HepG2 (cell line): ENCODE results near the gene PSMD1. TPM values are rescaled to one million over a fixed set of nuclear protein-coding genes. Genes with fewer than 3 reads are reported as not detected.
A peak's percentile ranks its signal among the peaks of the same experiment; 100 is the strongest.

Source experiments
- ATAC-seq: fragments of 200-7000 bp; cut with Tn5 transposase; 3 replicates; pipeline ENCODE4 v1.9.1; 2020; ENCODE audit warnings: mild to moderate bottlenecking, moderate library complexity
- BruUV-seq: library from RNA; stranded (reverse); fragments of 400-500 nt; replicated peaks from 2 replicates; lab custom pipeline; 2021; lab: Mats Ljungman, UMichigan
- CTCF ChIA-PET: fragments of 300-600 bp; formaldehyde crosslinking; extraction: SDS; loops from one replicate; lab custom pipeline; 2021; ENCODE audit warnings: low total read pairs, inconsistent platforms, low intra/inter-chr PET ratio; lab: Yijun Ruan, JAX
- POLR2A ChIA-PET: fragments of 350-600 bp; sonication (Branson Sonifier 250); formaldehyde crosslinking; loops from one replicate; lab custom pipeline; 2020; ENCODE audit warnings: antibody characterized with exemption, inconsistent platforms; lab: Yijun Ruan, JAX
- DNase-seq: peaks from one replicate; pipeline ENCODE4 v3.0.0-alpha.2; 2015; ENCODE audit warnings: low spot score
- FAIRE-seq: peaks from 3 replicates; lab custom pipeline; 2011; peaks lifted over from hg19 to GRCh38; lab: Jason Lieb, UNC
- H2AFZ ChIP-seq: one replicate; pipeline ENCODE4 v1.6.1; 2011; ENCODE audit warnings: low read length, inconsistent platforms
- H3K27ac ChIP-seq: fragments of 300-600 bp; 3 replicates; pipeline ENCODE4 v1.8.0; 2011; ENCODE audit warnings: mixed run types, mild to moderate bottlenecking, mixed read lengths, low read length, inconsistent platforms; ENCODE audit not compliant: insufficient read depth; ENCODE audit errors: extremely low read length
- H3K27me3 ChIP-seq, 2 experiments: fragments of 200-600 bp in 1 of 2; 2 replicates in 1 of 2; 3 replicates in 1 of 2; pipeline versions ENCODE4 v1.6.0 to v1.8.0; 2011; ENCODE audit warnings: low read length in 2 of 2, mild to moderate bottlenecking in 2 of 2, moderate library complexity in 2 of 2, inconsistent platforms in 1 of 2; ENCODE audit not compliant: insufficient read depth in 2 of 2, control insufficient read depth in 1 of 2
- H3K36me3 ChIP-seq, 2 experiments: fragments of 200-600 bp in 1 of 2; replicated peaks in 1 of 2; 2 replicates in 1 of 2; 3 replicates in 1 of 2; pipeline versions ENCODE4 v1.5.1 to v1.8.0; 2011; ENCODE audit warnings: low read length in 2 of 2, inconsistent platforms in 1 of 2; ENCODE audit not compliant: insufficient read depth in 2 of 2, control insufficient read depth in 1 of 2
- H3K4me1 ChIP-seq: 2 replicates; pipeline ENCODE4 v1.5.1; 2012; ENCODE audit warnings: low read length, inconsistent platforms; ENCODE audit not compliant: insufficient read depth
- H3K4me2 ChIP-seq: 2 replicates; pipeline ENCODE4 v1.6.0; 2011; ENCODE audit warnings: low read depth, low read length, inconsistent platforms
- H3K4me3 ChIP-seq, 3 experiments: fragments of 200-600 bp in 1 of 3; sonication (generic), shearing (Covaris generic) in 1 of 3; replicated peaks in 1 of 3; 2 replicates each; pipeline ENCODE4 v1.5.1; 2011 to 2016; ENCODE audit warnings: low read length in 3 of 3, inconsistent platforms in 2 of 3, low read depth in 2 of 3, mild to moderate bottlenecking in 2 of 3, control low read depth in 1 of 3, mixed read lengths in 1 of 3; ENCODE audit not compliant: insufficient read depth in 1 of 3
- H3K79me2 ChIP-seq: one replicate; pipeline ENCODE4 v1.6.1; 2011; ENCODE audit warnings: low read length, inconsistent platforms; ENCODE audit not compliant: insufficient read depth
- H3K9ac ChIP-seq: 2 replicates; pipeline ENCODE4 v1.6.0; 2011; ENCODE audit warnings: mild to moderate bottlenecking, low read depth, low read length, inconsistent platforms; ENCODE audit not compliant: insufficient read depth
- H3K9me3 ChIP-seq: 2 replicates; pipeline ENCODE4 v1.5.1; 2012; ENCODE audit warnings: mild to moderate bottlenecking, low read length
- H4K20me1 ChIP-seq: 2 replicates; pipeline ENCODE4 v1.6.0; 2011; ENCODE audit warnings: inconsistent platforms, mild to moderate bottlenecking, low read length, moderate library complexity; ENCODE audit not compliant: insufficient read depth
- AHR ChIP-seq: IDR thresholded peaks from 2 replicates; pipeline ENCODE4 v1.6.1; 2018; ENCODE audit warnings: missing genetic modification reagents, missing compliant biosample characterization
- ARNTL ChIP-seq: sonication (generic); formaldehyde crosslinking; IDR thresholded peaks from 2 replicates; pipeline ENCODE4 v1.4.0; 2020; ENCODE audit warnings: mild to moderate bottlenecking, missing genetic modification reagents
- FOXA3 ChIP-seq: IDR thresholded peaks from 2 replicates; pipeline ENCODE4 v1.6.1; 2016; ENCODE audit warnings: missing genetic modification reagents, missing compliant biosample characterization
- IRX3 ChIP-seq: sonication (generic); formaldehyde crosslinking; IDR thresholded peaks from 2 replicates; pipeline ENCODE4 v1.8.1; 2023; ENCODE audit warnings: mild to moderate bottlenecking, low read depth, missing genetic modification reagents, borderline replicate concordance
- KDM4B ChIP-seq: sonication (generic); formaldehyde crosslinking; IDR thresholded peaks from 2 replicates; pipeline ENCODE4 v1.4.0; 2020; ENCODE audit warnings: missing genetic modification reagents
- MEIS1 ChIP-seq: sonication (generic); formaldehyde crosslinking; IDR thresholded peaks from 2 replicates; pipeline ENCODE4 v1.9.0; 2021; ENCODE audit warnings: mild to moderate bottlenecking, missing genetic modification reagents, moderate library complexity, borderline replicate concordance
- NCOA5 ChIP-seq: sonication (generic); formaldehyde crosslinking; IDR thresholded peaks from 2 replicates; pipeline ENCODE4 v1.4.0; 2020; ENCODE audit warnings: missing genetic modification reagents
- POLR2A ChIP-seq, 2 experiments: IDR thresholded peaks; 2 replicates each; pipeline ENCODE4 v1.6.1; 2011; ENCODE audit warnings: low read depth in 2 of 2, low read length in 2 of 2, mild to moderate bottlenecking in 1 of 2, moderate library complexity in 1 of 2; ENCODE audit not compliant: insufficient read depth in 1 of 2
- SMYD3 ChIP-seq: sonication (generic); formaldehyde crosslinking; IDR thresholded peaks from 2 replicates; pipeline ENCODE4 v1.8.1; 2023; ENCODE audit warnings: mild to moderate bottlenecking, missing genetic modification reagents
- TCF7 ChIP-seq: sonication (generic); IDR thresholded peaks from 2 replicates; pipeline ENCODE4 v1.6.1; 2016; ENCODE audit warnings: antibody characterized with exemption, low read depth
- ZIK1 ChIP-seq: sonication (generic); formaldehyde crosslinking; IDR thresholded peaks from 2 replicates; pipeline ENCODE4 v1.5.0; 2020; ENCODE audit warnings: mild to moderate bottlenecking, low read depth, missing genetic modification reagents, borderline replicate concordance
- ZMYM2 ChIP-seq: sonication (generic); formaldehyde crosslinking; IDR thresholded peaks from 2 replicates; pipeline ENCODE4 v1.8.0; 2022; ENCODE audit warnings: mild to moderate bottlenecking, missing genetic modification reagents
- ZNF20 ChIP-seq: sonication (generic); formaldehyde crosslinking; IDR thresholded peaks from 2 replicates; pipeline ENCODE4 v1.4.0; 2020; ENCODE audit warnings: mild to moderate bottlenecking, moderate library complexity, missing genetic modification reagents
- ZNF260 ChIP-seq: sonication (generic); formaldehyde crosslinking; IDR thresholded peaks from 2 replicates; pipeline ENCODE4 v1.4.0; 2020; ENCODE audit warnings: missing genetic modification reagents, low read depth, mild to moderate bottlenecking, borderline replicate concordance
- ZNF564 ChIP-seq: sonication (generic); formaldehyde crosslinking; IDR thresholded peaks from 2 replicates; pipeline ENCODE4 v1.8.1; 2023; ENCODE audit warnings: mild to moderate bottlenecking, missing genetic modification reagents
- ZNF768 ChIP-seq: sonication (generic); formaldehyde crosslinking; IDR thresholded peaks from 2 replicates; pipeline ENCODE4 v1.4.0; 2020; ENCODE audit warnings: missing genetic modification reagents
- WGBS: methylation state at CpG from one replicate; pipeline ENCODE4 v1.1.6; 2017; ENCODE audit warnings: low lambda C conversion rate; 5-methylcytosine and 5-hydroxymethylcytosine counted together
- in situ Hi-C: cut with HindIII; loops from 2 replicates; pipeline ENCODE4 v1.10.0; 2017; ENCODE audit warnings: low pct_unique_long_range_greater_than_20kb; ENCODE audit not compliant: extremely low pct_ligation_motif_present
- intact Hi-C: fragments of 100-400 bp; cut with micrococcal nuclease; formaldehyde crosslinking; loops from one replicate; pipeline ENCODE4 v1.10.0; 2022; ENCODE audit not compliant: unreplicated experiment
- polyA plus RNA-seq, 8 experiments: library from polyadenylated mRNA; depleted of rRNA in 3 of 8; stranded (reverse) in 7 of 8; unstranded in 1 of 8; fragments of >200 nt; fragmentation: Illumina TruSeq in 4 of 8; extraction: Trizol in 4 of 8; gene quantifications; 2 replicates each; pipeline versions ENCODE4 v1.2.1 to v1.2.3, GENCODE V29; 2011 to 2016; ENCODE audit warnings: low read depth in 4 of 8, missing spikeins in 1 of 8, mixed read lengths in 1 of 8; ENCODE audit not compliant: insufficient read depth in 1 of 8
- total RNA-seq, 5 experiments: library from RNA; depleted of rRNA; stranded (reverse); fragments of >200 nt; fragmentation: Illumina TruSeq; extraction: Trizol; gene quantifications; 2 replicates each; pipeline ENCODE4 v1.2.3, GENCODE V29; 2016; ENCODE audit warnings: low read depth in 1 of 5
- TF ChIP-seq, protein P1 (sequence below): sonication (generic); formaldehyde crosslinking; IDR thresholded peaks from 2 replicates; pipeline ENCODE4 v1.4.0; 2020; ENCODE audit warnings: missing genetic modification reagents
- TF ChIP-seq, protein P2 (sequence below): sonication (generic); formaldehyde crosslinking; IDR thresholded peaks from 2 replicates; pipeline ENCODE4 v1.5.0; 2020; ENCODE audit warnings: mild to moderate bottlenecking, missing genetic modification reagents, moderate library complexity

PSMD1 gene
- total and polyA plus RNA-seq, 2 of the 13 experiments (the other 11 are each of a cell fraction or from before 2014, with no cell fraction given) = 136 to 191 TPM

DNA sequence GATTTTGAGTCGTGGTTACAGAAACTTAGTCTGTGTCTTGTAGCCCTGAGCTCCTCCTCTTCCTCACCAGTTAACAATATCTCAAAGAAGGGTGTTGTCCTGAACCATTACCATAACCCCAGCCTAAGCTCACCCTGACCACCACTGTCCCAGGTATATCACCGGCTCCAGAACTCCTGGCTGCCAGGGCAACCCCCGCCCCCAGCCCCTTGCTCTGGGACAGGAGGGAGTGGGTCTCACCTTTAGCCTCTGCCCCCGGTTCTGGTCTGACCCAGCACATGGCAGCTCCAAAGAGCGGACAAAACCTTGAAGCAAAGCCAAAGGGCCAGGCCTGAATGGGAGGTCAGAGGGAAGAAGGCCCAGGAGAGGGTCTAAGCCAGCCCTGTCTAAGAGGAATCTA lies 5.6 kb upstream of the PSMD1 start (continued):
- TF ChIP-seq, protein P1, sequence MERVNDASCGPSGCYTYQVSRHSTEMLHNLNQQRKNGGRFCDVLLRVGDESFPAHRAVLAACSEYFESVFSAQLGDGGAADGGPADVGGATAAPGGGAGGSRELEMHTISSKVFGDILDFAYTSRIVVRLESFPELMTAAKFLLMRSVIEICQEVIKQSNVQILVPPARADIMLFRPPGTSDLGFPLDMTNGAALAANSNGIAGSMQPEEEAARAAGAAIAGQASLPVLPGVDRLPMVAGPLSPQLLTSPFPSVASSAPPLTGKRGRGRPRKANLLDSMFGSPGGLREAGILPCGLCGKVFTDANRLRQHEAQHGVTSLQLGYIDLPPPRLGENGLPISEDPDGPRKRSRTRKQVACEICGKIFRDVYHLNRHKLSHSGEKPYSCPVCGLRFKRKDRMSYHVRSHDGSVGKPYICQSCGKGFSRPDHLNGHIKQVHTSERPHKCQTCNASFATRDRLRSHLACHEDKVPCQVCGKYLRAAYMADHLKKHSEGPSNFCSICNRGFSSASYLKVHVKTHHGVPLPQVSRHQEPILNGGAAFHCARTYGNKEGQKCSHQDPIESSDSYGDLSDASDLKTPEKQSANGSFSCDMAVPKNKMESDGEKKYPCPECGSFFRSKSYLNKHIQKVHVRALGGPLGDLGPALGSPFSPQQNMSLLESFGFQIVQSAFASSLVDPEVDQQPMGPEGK (CRISPR knock-in tag) = peak; percentile 78
- TF ChIP-seq IRX3 (CRISPR knock-in tag) = peak; percentile 61; the same call in 1 of the 2 replicates

DNA sequence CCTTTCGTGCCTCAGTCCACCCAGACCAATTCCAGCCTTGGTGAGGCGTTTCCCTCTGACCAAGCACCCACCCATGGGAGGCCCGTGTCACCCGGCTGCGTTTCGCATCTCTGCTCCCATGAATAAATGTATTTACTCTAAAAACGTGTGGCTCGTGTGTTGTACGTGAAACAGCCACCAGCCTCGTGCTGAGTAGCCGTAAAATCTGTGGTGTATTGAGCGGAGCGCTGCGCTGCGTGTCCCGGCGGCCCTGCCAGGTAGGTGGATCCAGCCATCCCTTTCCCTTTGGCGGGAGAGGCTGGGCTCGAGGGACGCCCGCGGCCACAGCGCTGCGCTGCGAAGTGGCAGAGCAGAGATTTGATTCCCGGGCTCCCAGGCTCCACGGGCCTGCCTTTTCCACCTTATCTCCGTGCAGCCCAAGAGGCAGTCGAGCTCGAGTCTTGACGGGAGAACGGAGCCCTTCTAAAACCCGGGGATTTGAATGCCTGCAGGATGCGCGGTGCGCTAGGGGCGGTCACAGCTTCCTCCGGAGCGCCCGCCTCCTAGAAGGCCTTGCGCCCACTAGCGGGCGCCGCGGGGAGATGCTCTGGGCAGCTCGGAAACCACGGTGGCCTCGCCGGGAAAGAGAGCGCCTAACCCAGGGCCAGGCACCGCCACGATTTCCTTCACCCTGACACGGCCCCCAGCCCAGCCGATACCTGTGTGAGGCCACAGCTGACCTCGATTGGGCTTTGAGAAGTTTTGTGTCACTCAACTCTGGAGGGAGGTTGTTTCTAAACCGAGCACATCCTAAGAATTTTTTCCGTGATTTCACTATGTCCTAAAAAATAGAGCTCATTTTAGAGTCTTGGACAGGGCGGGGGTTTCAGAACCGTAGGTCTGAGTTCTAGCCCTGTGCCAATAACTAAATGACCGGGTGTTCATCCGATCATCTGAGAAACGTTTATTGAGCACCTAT lies 3.9 kb upstream of the PSMD1 start:
- ChIA-PET POLR2A (interaction anchor here (1.0 to 7.7 kb wide), 16 partner anchors 8 to 411 kb away, joined by 3 to 399 read pairs (median 7); partner anchors contain the start of genes C2orf72 and NCL), CTCF (interaction anchor here (0.7 to 4.3 kb wide), 7 partner anchors 13 to 148 kb away, joined by 3 to 25 read pairs (median 4); partner anchors contain the start of gene C2orf72)
- Histone ChIP-seq H3K4me2 (peak overlapping the region; percentile 100), H3K4me1 (peaks cover 64% of the 10 kb centered on the region), H3K27ac (peak overlapping the region; percentile 97), H3K9ac (peak overlapping the region; percentile 81), H4K20me1 (peaks cover 5% of the 10 kb centered on the region; the same call in 1 of the 2 replicates), H3K4me3 (peak overlapping the region; percentile 57 to 82 (median 58)), H3K27me3 (no peaks in the 10 kb centered on the region; a peak in 1 of 5 replicates), H3K79me2 (peaks cover 10% of the 10 kb centered on the region), H3K9me3 (no peaks in the 10 kb centered on the region), H3K36me3 (peaks cover 0 to 3% of the 10 kb centered on the region in 2 experiments; a peak in 2 of 5 replicates), H2AFZ (no peak overlapping the region)
- FAIRE-seq (no peak), ATAC-seq (peak; percentile 62), DNase-seq (peak; percentile 84)
- intact Hi-C loops (loop anchor here (1.0 to 10.0 kb wide), 3 partner anchors 52 to 410 kb away; partner anchors contain the start of genes ITM2C and NCL), in situ Hi-C loops (loop anchor here (5.0 kb wide), 1 partner anchor 55 kb away; the partner anchor contains the start of gene SPATA3)
- 12% methylated on average over 43 of the region's 62 CpGs for WGBS
- no TSS peak for BruUV-seq
- peak; percentile 84 for TF ChIP-seq ZIK1 (CRISPR knock-in tag)
- TF ChIP-seq TCF7 = no peak
- no peak for TF ChIP-seq ZNF20 (CRISPR knock-in tag)
- TF ChIP-seq KDM4B (CRISPR knock-in tag) = peak; percentile 71; the same call in 1 of the 2 replicates
- peak; percentile 60; the same call in 1 of the 2 replicates for TF ChIP-seq ZNF768
- TF ChIP-seq FOXA3 = peak; percentile 61
- peak; percentile 60; the same call in 1 of the 2 replicates for TF ChIP-seq ARNTL
- no peak; the same call in 1 of the 2 replicates for TF ChIP-seq NCOA5
- TF ChIP-seq ZNF260 = 0 out of 2 replicates have a peak, but pooled peaks have one; percentile 68
- peak; percentile 72; the same call in 1 of the 2 replicates for TF ChIP-seq AHR (CRISPR knock-in tag)
- peak; percentile 90 for TF ChIP-seq ZNF564 (CRISPR knock-in tag)
- TF ChIP-seq, protein P2, sequence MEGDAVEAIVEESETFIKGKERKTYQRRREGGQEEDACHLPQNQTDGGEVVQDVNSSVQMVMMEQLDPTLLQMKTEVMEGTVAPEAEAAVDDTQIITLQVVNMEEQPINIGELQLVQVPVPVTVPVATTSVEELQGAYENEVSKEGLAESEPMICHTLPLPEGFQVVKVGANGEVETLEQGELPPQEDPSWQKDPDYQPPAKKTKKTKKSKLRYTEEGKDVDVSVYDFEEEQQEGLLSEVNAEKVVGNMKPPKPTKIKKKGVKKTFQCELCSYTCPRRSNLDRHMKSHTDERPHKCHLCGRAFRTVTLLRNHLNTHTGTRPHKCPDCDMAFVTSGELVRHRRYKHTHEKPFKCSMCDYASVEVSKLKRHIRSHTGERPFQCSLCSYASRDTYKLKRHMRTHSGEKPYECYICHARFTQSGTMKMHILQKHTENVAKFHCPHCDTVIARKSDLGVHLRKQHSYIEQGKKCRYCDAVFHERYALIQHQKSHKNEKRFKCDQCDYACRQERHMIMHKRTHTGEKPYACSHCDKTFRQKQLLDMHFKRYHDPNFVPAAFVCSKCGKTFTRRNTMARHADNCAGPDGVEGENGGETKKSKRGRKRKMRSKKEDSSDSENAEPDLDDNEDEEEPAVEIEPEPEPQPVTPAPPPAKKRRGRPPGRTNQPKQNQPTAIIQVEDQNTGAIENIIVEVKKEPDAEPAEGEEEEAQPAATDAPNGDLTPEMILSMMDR (CRISPR knock-in tag) = peak; percentile 99
- TF ChIP-seq POLR2A (IDR thresholded peaks at IDR 0.05; ENCODE audit: insufficient read depth in 1 of 2, low read depth in 2 of 2, low read length in 2 of 2) = peak in 1 of 2 experiments; percentile 63; a peak in 2 of 4 replicates
- TF ChIP-seq ZMYM2 (CRISPR knock-in tag) = 0 out of 2 replicates have a peak, but pooled peaks have one; percentile 28
- TF ChIP-seq SMYD3 (CRISPR knock-in tag) = no peak
- TF ChIP-seq MEIS1 (CRISPR knock-in tag) = peak; percentile 98
